Mesothelial cell of epicardium (in vitro differentiated cells): ENCODE results near the gene FGGY. TPM values are rescaled to one million over a fixed set of nuclear protein-coding genes. Genes with fewer than 3 reads are reported as not detected.

Experiments
- DNase-seq, 2 experiments: peaks; one replicate each; pipeline ENCODE4 v3.0.0; 2021; ENCODE audit warnings: low spot score in 2 of 2; ENCODE audit not compliant: unreplicated experiment in 2 of 2
- H3K27ac Mint-ChIP-seq: 2 replicates; pipeline ENCODE4 v1.8.0; 2021; ENCODE audit warnings: mixed read lengths
- H3K27me3 Mint-ChIP-seq: 2 replicates; pipeline ENCODE4 v1.8.0; 2021; ENCODE audit warnings: low read depth, mixed read lengths
- H3K36me3 Mint-ChIP-seq: 2 replicates; pipeline ENCODE4 v1.8.0; 2021; ENCODE audit warnings: mixed read lengths
- H3K4me1 Mint-ChIP-seq: 2 replicates; pipeline ENCODE4 v1.8.0; 2021; ENCODE audit warnings: mixed read lengths
- H3K4me3 Mint-ChIP-seq: 2 replicates; pipeline ENCODE4 v1.8.0; 2021; ENCODE audit warnings: mild to moderate bottlenecking, moderate library complexity, mixed read lengths
- H3K9me3 Mint-ChIP-seq: 2 replicates; pipeline ENCODE4 v1.8.0; 2021; ENCODE audit warnings: mixed read lengths
- total RNA-seq: library from RNA; stranded (reverse); gene quantifications from 3 replicates; pipeline ENCODE4 v1.2.1, GENCODE V29; 2021
- TF ChIP-seq, protein P1 (sequence below): fragments of 200-600 bp; sonication (generic); IDR thresholded peaks from one replicate; pipeline ENCODE4 v1.5.0; 2021; ENCODE audit warnings: antibody characterized with exemption; ENCODE audit not compliant: unreplicated experiment

Gene FGGY
- total RNA-seq, 1 donor from 2014 or later, result 21.8 TPM

DNA sequence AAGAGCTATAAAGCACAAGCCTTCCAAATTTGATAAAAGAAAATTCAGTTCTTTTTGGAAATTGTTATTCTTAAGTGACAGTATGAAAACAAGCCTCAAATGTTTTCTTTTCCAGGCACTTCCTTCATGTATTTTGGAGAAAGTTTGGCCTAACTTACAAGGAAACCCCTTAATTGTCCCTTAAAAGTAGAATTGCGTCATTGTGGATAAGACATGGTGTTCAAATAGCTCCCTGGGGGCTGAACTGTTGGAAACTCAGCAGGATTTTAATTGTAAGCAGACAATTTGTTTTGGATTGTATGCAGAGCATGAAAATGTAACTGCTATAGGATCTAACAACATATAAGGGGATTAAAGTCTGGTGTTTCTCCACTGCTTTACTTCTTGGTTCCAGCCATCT, 35.4 kb upstream of the FGGY start:
- Mint-ChIP-seq H3K9me3 (peaks cover 14% of the 10 kb centered on the region), H3K27ac (peak overlapping the region; percentile 82), H3K4me1 (peaks cover 20% of the 10 kb centered on the region), H3K36me3 (peaks cover 2% of the 10 kb centered on the region), H3K4me3 (no peak overlapping the region), H3K27me3 (no peaks in the 10 kb centered on the region)
- TF ChIP-seq, protein P1, sequence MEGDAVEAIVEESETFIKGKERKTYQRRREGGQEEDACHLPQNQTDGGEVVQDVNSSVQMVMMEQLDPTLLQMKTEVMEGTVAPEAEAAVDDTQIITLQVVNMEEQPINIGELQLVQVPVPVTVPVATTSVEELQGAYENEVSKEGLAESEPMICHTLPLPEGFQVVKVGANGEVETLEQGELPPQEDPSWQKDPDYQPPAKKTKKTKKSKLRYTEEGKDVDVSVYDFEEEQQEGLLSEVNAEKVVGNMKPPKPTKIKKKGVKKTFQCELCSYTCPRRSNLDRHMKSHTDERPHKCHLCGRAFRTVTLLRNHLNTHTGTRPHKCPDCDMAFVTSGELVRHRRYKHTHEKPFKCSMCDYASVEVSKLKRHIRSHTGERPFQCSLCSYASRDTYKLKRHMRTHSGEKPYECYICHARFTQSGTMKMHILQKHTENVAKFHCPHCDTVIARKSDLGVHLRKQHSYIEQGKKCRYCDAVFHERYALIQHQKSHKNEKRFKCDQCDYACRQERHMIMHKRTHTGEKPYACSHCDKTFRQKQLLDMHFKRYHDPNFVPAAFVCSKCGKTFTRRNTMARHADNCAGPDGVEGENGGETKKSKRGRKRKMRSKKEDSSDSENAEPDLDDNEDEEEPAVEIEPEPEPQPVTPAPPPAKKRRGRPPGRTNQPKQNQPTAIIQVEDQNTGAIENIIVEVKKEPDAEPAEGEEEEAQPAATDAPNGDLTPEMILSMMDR, result no peak
- DNase-seq, result no peak

DNA sequence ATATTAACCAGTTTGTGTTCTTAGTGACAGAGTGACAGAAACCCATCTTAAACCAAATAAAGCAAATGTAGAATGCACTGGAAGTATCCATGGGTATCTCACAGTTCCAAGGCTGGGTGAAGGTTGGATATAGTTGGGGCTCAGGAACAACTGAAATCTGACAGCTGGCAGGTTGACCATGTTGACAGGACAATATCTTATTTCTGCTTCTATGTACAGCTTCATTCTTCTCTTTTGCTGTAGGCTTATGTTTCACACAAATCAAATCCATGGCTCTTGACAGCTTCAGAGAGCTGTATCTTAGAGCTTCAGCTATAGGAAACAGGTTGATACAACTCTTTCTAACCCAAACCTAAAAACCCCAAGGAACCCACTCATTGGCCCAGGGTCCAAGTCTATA, 34.3 kb upstream of the FGGY start:
- H3K9me3 Mint-ChIP-seq, result peaks cover 13% of the 10 kb centered on the region
- H3K36me3 Mint-ChIP-seq, result peaks cover 2% of the 10 kb centered on the region
- H3K4me3 Mint-ChIP-seq, result no peak overlapping the region
- TF ChIP-seq, protein P1, result no peak
- H3K27me3 Mint-ChIP-seq, result no peaks in the 10 kb centered on the region
- peaks cover 20% of the 10 kb centered on the region for H3K4me1 Mint-ChIP-seq
- H3K27ac Mint-ChIP-seq, result no peak overlapping the region
- DNase-seq, result no peak

DNA sequence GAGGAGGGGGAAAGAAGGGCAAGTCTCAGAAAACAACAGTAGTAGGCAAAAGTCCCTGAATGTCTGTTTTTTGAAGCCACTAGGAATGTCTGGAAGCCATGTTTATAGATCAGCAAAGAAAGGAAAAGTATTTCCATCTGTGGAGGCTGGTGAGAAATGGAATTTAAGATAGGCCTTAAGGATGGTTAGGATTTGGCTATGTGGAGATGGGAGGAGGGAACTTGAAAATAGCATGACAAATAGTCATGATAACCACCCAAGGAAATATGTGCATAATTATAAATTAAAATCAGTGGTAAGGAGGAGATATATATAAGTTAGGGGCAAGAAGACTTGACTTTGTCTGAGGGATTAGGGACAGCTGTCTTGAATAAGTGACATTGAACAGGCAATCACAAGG, 33.8 kb upstream of the FGGY start:
- TF ChIP-seq, protein P1, result no peak
- no peak overlapping the region for H3K27ac Mint-ChIP-seq
- DNase-seq, result no peak
- H3K27me3 Mint-ChIP-seq, result no peaks in the 10 kb centered on the region
- peaks cover 20% of the 10 kb centered on the region for H3K4me1 Mint-ChIP-seq
- peaks cover 2% of the 10 kb centered on the region for H3K36me3 Mint-ChIP-seq
- H3K9me3 Mint-ChIP-seq, result peaks cover 13% of the 10 kb centered on the region
- H3K4me3 Mint-ChIP-seq, result no peak overlapping the region

DNA sequence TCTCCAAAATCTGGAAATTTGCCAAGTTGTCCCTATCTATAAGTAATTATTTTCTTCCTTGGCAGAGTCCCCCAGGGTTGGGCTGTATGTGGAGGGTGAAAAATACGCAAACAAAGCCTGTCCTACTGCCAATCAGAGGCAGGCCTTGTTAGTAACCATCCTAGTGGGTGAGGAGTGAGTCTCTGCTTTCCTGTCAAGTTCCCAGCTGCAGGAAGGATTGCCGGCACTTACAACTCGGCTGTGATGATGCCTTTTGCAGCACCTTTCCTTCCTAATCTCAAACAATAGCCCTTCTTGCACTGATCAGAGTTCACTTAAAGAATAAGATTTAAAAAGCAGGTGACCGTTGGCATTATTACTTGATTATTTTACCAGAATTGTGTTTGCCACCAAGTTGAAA, 31.3 kb upstream of the FGGY start:
- Mint-ChIP-seq H3K36me3 (peaks cover 2% of the 10 kb centered on the region), H3K4me3 (no peak overlapping the region), H3K27me3 (no peaks in the 10 kb centered on the region), H3K4me1 (peaks cover 19% of the 10 kb centered on the region), H3K27ac (no peak overlapping the region), H3K9me3 (peaks cover 19% of the 10 kb centered on the region)
- TF ChIP-seq, protein P1, result no peak
- DNase-seq, result no peak

DNA sequence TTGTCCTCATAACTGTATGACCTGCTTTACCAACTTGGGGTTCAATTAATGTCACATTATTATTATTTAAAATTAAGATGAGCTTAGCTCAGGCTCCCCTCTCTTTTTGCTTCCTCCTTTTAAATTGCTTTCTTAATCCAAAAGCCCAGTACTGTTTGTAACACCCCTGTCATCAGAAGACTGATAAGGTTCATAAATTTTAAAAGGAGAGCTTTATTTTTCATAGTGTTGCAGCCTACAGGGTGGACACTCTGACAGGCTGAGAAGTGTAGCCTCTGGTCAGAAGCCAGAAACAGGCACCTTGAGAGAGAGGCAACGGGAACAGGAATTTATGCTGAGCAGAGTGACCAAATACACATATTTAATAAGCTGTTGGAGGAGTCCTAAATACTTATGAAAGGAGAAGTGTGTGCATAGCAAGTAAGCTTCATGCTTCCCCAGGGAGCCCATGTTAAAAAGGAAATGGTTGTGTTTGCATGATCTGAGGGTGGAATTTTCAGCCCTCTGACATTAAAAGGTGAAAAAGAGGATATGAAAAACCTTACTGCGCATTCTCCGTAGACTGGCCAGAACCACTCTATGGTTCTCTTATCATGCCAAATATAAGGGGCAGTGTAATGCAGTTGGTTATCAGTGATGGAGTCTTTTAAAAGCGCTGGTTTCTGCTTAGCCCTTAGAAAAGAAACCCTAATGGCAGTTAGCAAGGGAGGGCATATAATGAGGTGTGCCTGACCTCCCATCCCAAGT, 30.5 kb upstream of the FGGY start:
- Mint-ChIP-seq H3K27ac (no peak overlapping the region), H3K27me3 (no peaks in the 10 kb centered on the region), H3K9me3 (peaks cover 25% of the 10 kb centered on the region), H3K4me1 (peaks cover 12% of the 10 kb centered on the region), H3K4me3 (no peak overlapping the region), H3K36me3 (peaks cover 5% of the 10 kb centered on the region)
- TF ChIP-seq, protein P1, result no peak
- no peak for DNase-seq

DNA sequence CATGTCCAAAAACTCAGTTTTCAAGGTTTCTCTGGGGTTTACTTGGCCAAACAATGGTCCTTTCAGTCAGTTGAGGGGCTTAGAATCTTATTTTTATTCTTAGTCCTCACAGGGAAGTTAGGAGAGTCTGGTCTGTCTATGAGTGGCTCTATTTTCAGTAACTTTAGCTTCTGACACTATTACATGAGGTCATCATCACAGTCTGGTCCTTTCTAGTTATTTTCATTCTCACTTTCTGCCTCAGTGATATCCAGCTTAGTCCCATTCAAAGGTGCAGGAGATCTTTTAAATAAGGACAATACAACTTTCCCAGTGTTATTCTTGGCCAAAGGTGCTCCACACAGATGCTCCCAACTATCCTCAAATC, 30.0 kb upstream of the FGGY start:
- Mint-ChIP-seq H3K27me3 (no peaks in the 10 kb centered on the region), H3K4me3 (no peak overlapping the region), H3K36me3 (peaks cover 7% of the 10 kb centered on the region), H3K9me3 (peaks cover 29% of the 10 kb centered on the region), H3K4me1 (peaks cover 6% of the 10 kb centered on the region), H3K27ac (no peak overlapping the region)
- TF ChIP-seq, protein P1, result no peak
- DNase-seq, result no peak
